RCC 7860 (cell line): Measurements from ENCODE around the gene SNX30.

Source experiments
- DNase-seq: peaks from one replicate; pipeline ENCODE4 v3.0.0-alpha.2; 2015; ENCODE audit warnings: low spot score
- FAIRE-seq: peaks from 2 replicates; lab custom pipeline; 2012; peaks lifted over from hg19 to GRCh38; lab: Jason Lieb, UNC

Gene SNX30

DNA sequence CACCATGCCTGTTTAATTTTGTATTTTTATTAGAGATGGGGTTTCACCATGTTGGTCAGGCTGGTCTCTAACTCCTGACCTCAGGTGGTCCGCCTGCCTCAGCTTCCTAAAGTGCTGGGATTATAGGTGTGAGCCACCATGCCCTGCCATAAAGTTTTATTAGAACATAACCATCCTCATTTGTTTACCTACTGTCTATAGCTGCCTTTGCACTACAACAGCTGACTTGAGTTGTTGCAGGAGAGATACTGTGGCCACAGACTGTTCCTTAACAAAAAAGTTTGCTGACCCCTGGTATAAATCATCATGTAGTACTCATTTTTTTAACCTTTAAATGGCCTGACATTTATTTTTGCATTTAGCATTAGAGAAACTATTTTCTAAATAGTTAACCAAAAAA lies 31.7 kb downstream of the SNX30 start:
- no peak for DNase-seq
- FAIRE-seq: no peak

DNA sequence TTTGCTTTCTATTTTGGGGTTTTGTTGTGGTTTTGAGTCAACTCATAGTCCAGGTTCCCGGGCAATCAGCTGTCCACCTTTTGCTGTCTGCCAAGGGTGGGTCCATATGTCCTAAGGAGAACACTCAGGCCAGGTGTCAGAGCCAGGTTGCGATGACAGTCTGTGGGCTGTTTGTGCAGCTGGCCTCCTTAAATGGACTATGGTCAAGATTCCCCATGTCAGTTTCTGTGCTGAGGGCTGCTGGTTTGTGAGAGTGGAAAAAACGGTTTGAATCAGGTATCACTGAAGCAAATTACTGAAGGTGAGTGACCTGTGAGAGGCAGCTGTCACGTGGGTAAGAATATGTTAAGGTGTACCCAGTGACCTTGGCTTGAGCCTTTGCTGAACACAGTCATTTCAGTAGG lies 33.0 kb downstream of the SNX30 start:
- FAIRE-seq: no peak
- DNase-seq: no peak

DNA sequence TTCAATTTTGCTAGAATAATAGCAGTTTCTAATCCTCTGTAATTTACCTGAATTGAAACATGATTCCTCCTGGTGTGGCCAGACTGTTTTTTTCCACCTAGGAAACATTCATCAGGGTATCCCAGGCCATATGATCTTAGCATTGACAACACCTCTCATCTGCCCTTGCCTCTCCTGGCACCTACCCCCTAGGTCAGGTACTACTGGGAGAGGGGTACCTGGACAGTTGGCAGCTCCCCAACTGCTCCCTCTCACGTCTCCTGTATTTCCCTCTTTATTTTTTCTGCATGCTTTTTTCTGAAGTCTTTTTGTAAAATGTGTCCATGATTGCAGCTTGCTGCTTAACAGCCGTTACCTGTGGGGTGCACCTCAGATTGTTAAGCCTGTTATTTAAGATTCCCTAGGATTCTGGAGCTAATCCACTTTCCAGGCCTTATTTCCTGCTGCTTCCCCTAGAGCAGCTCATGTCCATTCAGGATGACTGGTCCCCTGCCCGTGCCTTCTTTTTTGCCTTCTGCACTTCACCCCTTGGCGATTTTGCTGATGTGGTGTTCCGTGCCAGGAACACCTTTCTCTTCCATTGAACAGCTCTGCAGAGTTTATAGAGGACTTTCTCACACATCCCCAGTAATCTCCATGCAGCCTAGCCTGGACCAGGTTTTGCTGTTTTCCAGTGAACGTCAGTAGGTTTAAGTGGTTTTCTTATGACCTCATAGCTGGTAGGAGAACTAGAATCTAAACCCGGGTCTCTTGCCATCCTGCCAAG lies 33.6 kb downstream of the SNX30 start:
- DNase-seq (no peak), FAIRE-seq (no peak)

DNA sequence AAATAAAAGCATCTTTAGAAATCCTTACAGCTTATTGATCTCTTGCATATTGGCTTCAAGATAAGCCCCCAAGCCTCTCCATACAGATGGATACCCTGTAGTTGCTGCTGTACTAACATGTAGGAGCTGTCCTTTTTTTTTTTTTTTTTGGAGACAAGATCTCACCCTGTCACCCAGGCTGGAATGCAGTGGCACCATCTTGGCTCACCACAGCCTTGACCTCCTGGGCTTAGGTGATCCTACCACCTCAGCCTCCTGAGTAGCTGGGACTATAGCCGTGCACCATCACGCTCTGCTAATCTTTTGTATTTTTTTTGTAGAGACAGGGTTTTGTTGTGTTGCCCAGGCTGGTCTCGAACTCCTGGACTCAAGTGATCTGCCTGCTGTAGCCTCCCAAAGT lies 35.4 kb downstream of the SNX30 start:
- FAIRE-seq (peak; percentile 79), DNase-seq (peak; percentile 39)

DNA sequence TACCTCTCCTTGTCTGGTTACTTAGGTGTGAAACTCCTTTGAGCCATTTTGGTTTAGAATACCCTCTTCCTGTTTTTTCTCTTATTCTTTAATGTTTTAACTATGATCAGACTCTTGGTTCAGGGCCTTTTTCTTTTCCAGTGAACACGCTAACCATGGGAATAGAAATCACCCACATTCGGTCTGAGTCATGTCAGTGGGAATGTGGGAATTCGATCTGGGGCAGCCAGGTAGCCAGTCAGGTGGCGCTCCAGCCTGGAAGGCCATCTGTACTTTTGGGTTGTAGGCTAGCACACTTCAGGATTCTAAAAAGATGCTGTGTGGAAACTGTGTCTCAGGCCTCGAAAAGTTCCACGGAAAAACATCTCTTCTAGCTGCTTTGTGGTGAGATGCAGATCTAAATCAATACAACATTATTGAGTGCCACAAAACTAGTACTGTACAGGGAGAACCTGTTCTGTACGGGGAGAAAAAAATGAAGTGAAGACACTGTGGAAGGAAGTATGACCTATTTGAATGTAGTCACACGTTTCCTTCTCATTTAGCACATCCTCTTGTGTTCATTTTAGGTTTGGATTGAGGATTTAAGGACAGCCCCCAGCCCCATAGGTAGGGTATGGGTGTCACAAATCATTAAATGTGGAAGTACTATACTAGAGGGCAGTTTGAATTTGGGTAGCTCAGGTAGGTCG lies 36.4 kb downstream of the SNX30 start:
- no peak for FAIRE-seq
- no peak for DNase-seq

DNA sequence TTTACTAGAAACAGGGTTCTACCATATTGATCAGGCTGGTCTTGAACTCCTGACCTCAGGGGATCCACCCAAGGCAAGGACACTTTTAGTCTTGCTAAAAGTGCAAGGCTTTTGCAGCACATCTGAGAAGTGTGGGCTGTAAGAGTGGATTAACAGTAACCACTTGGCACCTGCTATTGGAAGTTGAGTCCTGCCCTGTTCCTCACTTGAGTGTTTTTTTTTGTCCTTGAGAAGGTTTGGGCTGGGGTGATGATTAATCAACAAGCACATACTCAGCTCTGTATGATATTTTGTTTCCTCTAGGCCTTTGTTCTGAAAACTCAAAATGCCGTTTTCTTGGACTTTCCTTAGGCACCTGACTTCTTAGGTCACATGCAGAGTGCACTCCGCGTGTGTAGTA lies 37.4 kb downstream of the SNX30 start:
- no peak for FAIRE-seq

DNA sequence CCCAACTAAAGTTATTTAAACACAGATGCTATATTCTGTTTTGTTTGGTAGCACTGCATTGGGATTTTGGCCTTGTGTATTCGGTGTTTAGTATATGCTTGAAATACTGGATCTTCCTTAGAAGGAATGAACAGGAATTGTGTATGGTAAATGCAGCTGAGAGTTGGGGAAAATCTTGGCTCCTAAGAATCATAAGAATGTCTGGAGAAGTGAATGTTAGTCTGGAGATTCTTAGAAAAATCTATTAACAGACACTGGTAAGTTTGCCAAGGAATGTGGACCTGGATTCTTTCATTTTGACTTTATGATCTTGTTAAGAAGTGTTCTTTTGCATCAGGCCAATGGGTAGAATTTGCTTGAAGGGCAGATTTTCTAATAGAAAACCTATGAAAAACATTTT lies 38.9 kb downstream of the SNX30 start:
- DNase-seq: no peak
- FAIRE-seq: no peak

More for the DNA sequence above, 37.4 kb downstream of the SNX30 start:
- DNase-seq: no peak

DNA sequence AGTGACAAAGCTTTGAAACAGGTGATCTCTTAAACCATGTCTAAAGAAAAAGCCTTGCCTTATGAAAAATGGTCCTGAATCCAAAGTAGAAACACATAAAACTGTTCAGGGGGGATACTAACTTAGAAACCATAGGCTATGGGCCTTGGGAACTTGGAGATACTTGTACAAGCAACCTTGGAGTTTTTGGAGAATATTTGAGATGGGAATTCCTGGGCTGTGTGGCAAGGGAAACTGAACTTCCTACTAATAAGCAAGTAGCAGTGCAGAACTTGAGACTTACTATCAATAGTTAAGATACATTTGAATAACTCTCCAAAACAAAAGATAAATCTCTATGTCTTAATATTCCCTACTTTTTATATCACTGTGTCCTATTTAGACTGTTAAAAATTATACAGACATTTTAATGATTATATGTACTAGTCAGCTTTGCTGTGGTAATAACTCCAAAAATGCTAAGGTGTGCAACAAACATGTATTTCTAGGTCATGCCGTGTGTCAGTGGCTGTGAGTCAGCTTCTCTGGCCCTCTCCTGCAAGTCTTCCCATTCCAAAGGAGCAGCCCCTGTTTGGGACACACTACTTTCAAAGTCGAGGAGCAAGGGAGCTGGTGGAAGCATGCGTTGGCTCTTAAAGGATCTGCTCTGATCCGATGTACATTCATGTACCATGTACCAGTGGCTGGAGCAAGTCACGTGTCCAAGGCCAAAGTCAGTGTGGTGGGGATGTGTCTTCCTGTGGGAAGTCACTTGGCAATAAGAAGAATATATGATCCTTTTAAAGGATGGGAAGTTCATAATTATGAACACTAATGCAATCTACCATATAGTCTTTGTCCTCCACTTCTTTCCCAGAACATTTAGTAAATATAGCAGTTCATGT lies 39.6 kb downstream of the SNX30 start:
- FAIRE-seq (peak; percentile 65), DNase-seq (peak; percentile 45)

DNA sequence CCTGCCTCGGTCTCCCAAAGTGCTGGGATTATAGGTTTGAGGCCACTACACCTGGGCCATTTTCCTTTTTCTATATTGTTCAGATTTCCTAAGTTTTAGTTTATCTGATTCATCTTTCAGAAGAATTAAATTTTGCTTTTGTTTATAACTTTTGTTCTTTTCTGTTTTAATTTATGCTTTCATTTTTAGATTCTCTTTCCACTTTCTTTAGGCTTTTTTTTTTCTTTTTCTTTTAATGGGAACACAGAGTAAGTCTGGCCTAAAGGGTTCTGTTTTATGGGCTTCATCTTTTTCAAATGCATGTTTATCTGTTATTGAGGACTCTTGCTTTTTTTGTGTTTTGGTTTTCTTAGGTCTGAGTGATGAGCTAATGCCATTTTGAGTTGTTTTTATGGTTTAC lies 42.1 kb downstream of the SNX30 start:
- DNase-seq (no peak), FAIRE-seq (no peak)

DNA sequence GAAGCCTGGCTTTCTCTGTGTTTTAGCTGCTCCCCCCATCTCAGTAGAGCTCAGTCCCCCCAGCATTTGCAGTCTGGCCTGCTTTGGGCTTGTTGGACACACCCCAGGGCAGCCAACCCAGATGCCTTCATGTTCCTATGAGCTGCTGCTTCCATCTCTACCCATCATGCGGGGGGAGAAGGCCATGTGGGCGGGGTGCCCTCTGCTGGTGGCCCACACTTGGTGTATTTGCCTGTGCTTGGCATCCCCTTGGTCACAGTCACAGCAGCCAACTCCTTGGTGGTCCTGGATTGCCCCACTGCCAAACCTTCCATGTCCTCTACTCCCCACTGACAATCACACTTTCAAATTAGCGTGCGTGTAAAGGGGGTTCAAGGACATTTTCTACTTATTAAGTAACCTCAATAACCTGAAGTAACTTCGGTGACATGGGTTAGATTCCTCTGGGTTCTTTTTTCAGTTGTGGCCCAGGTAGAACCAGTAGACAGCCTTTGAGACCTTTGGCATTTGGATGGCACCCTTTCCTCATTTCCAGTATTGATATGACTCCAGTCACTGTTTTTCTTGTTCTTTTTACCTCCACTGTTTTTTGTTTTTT lies 42.8 kb downstream of the SNX30 start:
- peak; percentile 52 for DNase-seq

DNA sequence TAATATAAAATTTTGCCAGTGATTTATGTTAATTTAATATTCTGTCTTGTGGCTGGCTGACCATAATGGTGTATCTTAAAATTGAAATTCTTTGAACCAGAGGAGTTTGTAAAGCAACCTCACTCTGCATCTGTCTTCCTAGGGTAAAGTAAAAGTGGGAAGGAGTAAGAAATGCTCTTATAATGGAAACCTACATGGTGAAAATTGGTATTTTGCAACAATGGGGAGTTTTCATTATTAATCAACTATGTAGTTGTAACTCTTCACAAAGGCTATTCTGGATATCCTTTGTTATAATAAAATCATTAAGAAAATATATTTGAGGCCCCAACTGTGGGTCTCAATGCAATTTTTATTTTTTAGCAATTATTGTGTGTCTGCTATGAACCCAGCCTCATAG lies 44.2 kb downstream of the SNX30 start:
- DNase-seq: no peak
- no peak for FAIRE-seq

More for the DNA sequence above, 42.8 kb downstream of the SNX30 start:
- no peak for FAIRE-seq

DNA sequence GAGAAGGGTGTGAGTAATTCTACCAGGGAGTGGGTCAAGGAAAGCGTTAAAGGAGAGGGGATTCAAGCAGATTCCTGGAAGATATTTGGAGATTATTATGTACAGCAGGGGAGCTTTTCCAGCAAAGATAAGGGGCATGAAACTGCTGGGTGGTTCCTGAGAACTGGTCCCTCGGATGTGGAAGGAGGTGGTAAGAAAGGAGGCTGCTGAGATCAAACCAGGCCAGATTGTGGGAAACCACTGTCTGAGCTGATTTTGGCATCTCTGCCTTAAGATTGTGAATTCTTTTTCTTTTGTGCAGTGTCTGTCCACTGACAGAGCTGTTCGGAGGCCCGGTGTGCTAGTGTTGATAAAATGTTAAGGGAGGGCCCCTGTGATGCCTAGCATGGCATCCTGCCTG lies 45.4 kb downstream of the SNX30 start:
- no peak for FAIRE-seq
- DNase-seq: no peak

DNA sequence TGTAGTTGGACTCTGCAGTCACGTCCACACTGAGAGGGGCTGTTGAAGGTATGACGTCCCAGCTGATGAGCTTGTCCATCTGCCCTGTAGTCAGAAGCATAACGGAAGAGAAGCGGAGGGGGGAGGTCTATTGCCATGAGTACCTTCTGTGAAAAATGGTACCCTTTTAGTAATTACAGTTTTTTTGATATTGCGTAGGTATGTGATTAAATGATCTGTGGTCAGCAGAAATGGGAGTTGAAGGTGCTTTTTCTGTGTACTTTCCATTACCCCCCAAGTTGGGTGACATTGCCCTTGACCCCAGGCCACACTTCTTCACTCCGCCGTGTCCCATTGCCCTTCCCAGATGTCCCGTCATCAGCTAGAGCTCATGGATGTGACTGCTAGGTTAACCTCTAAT lies 45.9 kb downstream of the SNX30 start:
- FAIRE-seq (no peak), DNase-seq (no peak)

DNA sequence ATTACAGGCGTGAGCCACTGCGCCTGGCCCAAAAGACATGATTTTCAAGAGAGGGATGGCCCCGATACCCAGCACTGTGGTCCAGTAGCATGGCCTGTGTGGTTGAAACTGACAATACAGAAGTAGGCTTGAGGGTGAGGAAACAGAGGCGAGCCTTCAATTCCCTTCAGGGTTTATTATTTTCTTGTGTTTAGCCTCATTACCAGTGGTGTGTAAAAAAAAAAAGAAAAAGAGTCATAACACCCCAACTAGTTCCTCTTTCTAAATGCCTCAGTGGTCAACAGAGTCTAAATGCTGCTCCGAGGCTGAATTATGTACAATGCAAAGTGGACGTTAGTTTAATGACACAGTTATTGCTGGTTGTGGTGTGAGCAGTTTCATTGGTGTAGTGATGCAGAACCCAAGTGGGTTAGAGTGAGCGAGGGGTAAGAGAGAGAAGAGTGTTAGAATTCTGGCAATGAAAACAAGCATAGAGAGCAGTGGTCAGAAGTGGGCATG lies 58.8 kb downstream of the SNX30 start:
- DNase-seq: no peak
- no peak for FAIRE-seq

DNA sequence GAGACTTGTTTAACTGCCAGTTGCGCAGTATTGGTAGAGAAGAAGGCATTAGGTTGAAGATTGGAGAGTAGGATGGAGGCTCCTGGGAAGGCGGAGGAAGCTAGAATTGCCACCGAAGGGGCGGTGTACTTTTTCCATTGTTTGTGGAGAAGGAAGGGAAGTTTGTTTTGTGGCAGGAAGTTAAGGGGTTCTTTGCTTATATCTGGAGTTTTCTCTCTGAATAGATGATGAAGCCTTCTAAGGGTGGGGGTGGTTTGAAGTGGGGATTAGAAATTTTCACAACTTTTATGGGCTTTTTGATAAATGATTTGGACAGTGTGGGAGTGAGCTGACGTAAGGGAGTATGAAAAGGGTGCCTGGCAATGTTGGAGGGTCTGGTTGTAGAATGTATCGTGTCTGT lies 59.3 kb downstream of the SNX30 start:
- DNase-seq: no peak
- FAIRE-seq: no peak

DNA sequence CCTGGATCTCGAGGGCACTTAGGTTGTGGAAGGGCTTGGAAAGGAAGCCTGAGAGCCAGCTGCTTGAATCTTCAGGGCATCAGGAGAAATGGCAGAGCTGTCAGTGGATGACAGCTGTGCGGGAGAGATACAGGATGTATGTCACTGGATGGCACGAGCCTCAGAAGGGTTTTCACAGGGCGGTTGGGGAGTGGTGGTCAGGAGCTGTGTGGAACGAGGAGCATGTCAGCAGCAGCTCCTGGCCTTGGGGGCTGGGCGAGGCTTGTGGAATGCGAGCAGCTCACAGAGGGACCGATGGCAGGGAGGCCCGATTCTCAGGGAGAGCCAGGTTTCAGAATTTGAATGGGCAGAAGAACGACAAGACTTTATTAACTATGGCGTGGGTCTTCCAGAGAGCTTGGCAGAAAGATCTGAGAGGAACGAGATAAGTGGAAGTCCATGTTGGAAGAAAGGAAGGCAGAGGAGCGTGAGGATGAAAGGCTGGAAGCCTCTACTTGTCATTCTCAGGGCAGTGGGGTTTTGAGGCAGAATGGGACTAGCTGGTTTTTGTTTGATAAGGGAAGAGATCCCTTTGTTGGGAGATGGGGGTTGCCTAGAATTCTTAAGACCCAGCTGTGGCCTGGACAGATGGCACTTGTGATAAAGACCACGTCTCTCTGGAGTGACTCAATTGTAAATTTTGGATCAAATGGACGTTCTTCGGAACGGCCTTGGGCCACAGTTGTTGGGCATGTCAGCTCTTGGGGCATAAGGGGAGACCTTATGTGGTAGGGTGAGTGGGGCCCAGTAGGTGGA lies 60.3 kb downstream of the SNX30 start:
- FAIRE-seq: no peak
- DNase-seq: no peak

DNA sequence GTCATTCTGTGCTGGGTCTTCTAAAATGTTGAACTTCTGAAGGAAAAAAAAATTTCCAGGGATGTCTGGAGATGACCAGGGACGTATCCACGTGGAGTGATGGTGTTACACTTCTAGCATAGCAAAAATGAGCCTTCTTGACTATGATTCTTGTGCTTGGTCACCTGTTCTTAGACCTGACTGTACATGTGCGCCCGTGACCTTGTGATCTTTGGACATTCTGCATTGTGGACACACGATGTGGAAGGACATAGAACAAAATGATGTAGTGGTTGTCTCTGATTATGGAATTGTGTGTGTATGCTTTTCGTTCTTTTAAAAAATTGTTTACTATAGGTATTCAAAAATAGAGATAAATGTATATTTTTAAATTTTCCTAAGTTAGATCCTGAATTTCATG lies 61.0 kb downstream of the SNX30 start:
- FAIRE-seq: no peak

DNA sequence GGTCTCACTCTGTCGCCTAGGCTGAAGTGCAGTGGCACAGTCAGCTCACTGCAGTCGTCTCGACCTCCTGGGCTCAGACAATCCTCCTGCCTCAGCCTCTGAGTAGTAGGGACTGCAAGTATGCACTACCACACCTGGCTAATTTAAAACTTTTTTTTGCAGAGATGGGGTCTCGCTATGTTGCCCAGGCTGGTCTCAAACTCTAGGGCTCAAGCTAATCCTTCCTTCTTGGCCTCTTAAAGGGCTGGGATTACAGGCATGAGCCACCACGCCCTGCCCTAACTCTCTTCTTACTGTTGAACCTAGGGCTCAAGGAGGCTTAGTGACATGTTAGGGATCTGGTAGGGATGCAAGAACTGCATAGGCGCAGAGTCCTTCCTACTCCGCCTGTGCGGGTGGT lies 65.3 kb downstream of the SNX30 start:
- FAIRE-seq (no peak), DNase-seq (no peak)

More for the DNA sequence above, 61.0 kb downstream of the SNX30 start:
- DNase-seq: no peak

DNA sequence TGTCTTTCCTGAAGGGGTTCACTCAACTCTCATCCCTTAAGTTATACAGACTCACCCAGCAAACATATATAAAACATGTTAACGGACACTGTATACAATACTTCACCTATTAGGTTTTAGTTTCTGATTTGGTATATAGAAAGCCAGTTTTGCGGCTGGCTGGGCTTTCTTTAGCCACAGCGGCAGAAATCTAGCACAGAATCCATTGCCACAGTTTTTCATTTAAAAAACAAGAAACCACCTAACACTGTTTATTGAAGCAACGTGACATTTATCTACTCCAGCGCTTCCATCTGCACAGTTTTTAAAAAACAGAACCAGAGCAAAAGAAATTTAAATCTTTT lies 67.3 kb downstream of the SNX30 start:
- FAIRE-seq (no peak), DNase-seq (no peak)
